Mesendoderm (in vitro differentiated cells): Measurements from ENCODE around the gene TAB2.

Experiments
- DNase-seq: peaks from one replicate; pipeline ENCODE4 v3.0.0; 2013
- H2AK5ac ChIP-seq: 2 replicates; pipeline ENCODE4 v1.6.1; 2013; ENCODE audit warnings: low read length, inconsistent platforms
- H2BK120ac ChIP-seq: 2 replicates; pipeline ENCODE4 v1.6.1; 2013; ENCODE audit warnings: low read depth, mild to moderate bottlenecking, low read length, moderate library complexity, mixed read lengths
- H2BK15ac ChIP-seq: replicated peaks from 2 replicates; pipeline ENCODE4 v1.6.1; 2013; ENCODE audit warnings: low read depth, mild to moderate bottlenecking, moderate library complexity
- H2BK5ac ChIP-seq: 2 replicates; pipeline ENCODE4 v1.6.1; 2013; ENCODE audit warnings: low read length, inconsistent platforms
- H3K18ac ChIP-seq: 2 replicates; pipeline ENCODE4 v1.6.1; 2013; ENCODE audit warnings: mild to moderate bottlenecking, low read length, mixed read lengths
- H3K23ac ChIP-seq: one replicate; pipeline ENCODE4 v1.6.1; 2013; ENCODE audit warnings: low read length
- H3K27ac ChIP-seq: 2 replicates; pipeline ENCODE4 v1.5.1; 2013; ENCODE audit warnings: low read depth, mild to moderate bottlenecking, inconsistent platforms, low read length, moderate library complexity
- H3K27me3 ChIP-seq: 2 replicates; pipeline ENCODE4 v1.6.1; 2013; ENCODE audit warnings: low read length, control low read depth, mild to moderate bottlenecking, inconsistent platforms; ENCODE audit not compliant: insufficient read depth, poor library complexity
- H3K36me3 ChIP-seq: 2 replicates; pipeline ENCODE4 v1.6.1; 2013; ENCODE audit warnings: low read length, inconsistent platforms; ENCODE audit not compliant: control insufficient read depth, insufficient read depth
- H3K4ac ChIP-seq: one replicate; pipeline ENCODE4 v1.6.1; 2013; ENCODE audit warnings: low read depth, mild to moderate bottlenecking, low read length, moderate library complexity
- H3K4me1 ChIP-seq: 2 replicates; pipeline ENCODE4 v1.6.1; 2013; ENCODE audit warnings: low read depth, low read length, inconsistent platforms; ENCODE audit not compliant: control insufficient read depth
- H3K4me2 ChIP-seq: 2 replicates; pipeline ENCODE4 v1.6.1; 2013; ENCODE audit warnings: low read length
- H3K4me3 ChIP-seq: 2 replicates; pipeline ENCODE4 v1.5.1; 2013; ENCODE audit warnings: mild to moderate bottlenecking, low read length
- H3K56ac ChIP-seq: one replicate; pipeline ENCODE4 v1.6.1; 2013; ENCODE audit warnings: low read length
- H3K79me1 ChIP-seq: 2 replicates; pipeline ENCODE4 v1.6.1; 2013; ENCODE audit warnings: low read length, inconsistent platforms
- H3K79me2 ChIP-seq: 2 replicates; pipeline ENCODE4 v1.6.1; 2013; ENCODE audit warnings: mild to moderate bottlenecking, low read length; ENCODE audit not compliant: control insufficient read depth, insufficient read depth
- H3K9ac ChIP-seq: 2 replicates; pipeline ENCODE4 v1.6.1; 2013; ENCODE audit warnings: low read length, inconsistent platforms
- H4K5ac ChIP-seq: one replicate; pipeline ENCODE4 v1.6.1; 2013; ENCODE audit warnings: low read length
- H4K8ac ChIP-seq: one replicate; pipeline ENCODE4 v1.6.1; 2013; ENCODE audit warnings: low read depth, mild to moderate bottlenecking, control low read depth, low read length, moderate library complexity
- WGBS: extraction: QIAGEN DNeasy Blood & Tissue Kit; methylation state at CpG from one replicate; pipeline ENCODE4 v1.1.7; 2013; ENCODE audit warnings: low lambda C conversion rate, missing lambda C conversion rate; ENCODE audit not compliant: insufficient coverage; ENCODE audit errors: extremely low coverage; 5-methylcytosine and 5-hydroxymethylcytosine counted together

TAB2 gene

GRCh38 chr6:149450679-149451375 lies 133.3 kb downstream of the TAB2 start:
- Histone ChIP-seq H3K56ac (peak overlapping the region; percentile 83), H3K9ac (peak overlapping the region; percentile 67), H3K4me3 (peak overlapping the region; percentile 17), H2BK120ac (no peak overlapping the region), H3K36me3 (no peaks in the 10 kb centered on the region), H4K5ac (no peak overlapping the region), H4K8ac (no peak overlapping the region), H2AK5ac (no peak overlapping the region), H3K4ac (no peak overlapping the region), H3K4me2 (peak overlapping the region; percentile 21), H3K27ac (no peak overlapping the region), H3K79me2 (no peaks in the 10 kb centered on the region), H2BK5ac (no peak overlapping the region), H3K27me3 (no peaks in the 10 kb centered on the region), H2BK15ac (no peak overlapping the region), H3K18ac (no peak overlapping the region), H3K23ac (peak overlapping the region; percentile 80), H3K79me1 (no peaks in the 10 kb centered on the region), H3K4me1 (no peaks in the 10 kb centered on the region)
- no peak for DNase-seq
- WGBS = no CpG with 5 or more reads among the region's 89 CpGs

- DNase-seq = no peak
- Histone ChIP-seq H3K4ac (no peak overlapping the region), H4K5ac (no peak overlapping the region), H3K36me3 (no peaks in the 10 kb centered on the region), H3K9ac (peak overlapping the region; percentile 67), H3K18ac (no peak overlapping the region), H3K79me1 (no peaks in the 10 kb centered on the region), H2AK5ac (no peak overlapping the region), H3K4me3 (peak overlapping the region; percentile 16), H4K8ac (no peak overlapping the region), H3K27ac (no peak overlapping the region), H2BK15ac (no peak overlapping the region), H3K4me1 (no peaks in the 10 kb centered on the region), H2BK5ac (no peak overlapping the region), H3K79me2 (no peaks in the 10 kb centered on the region), H3K27me3 (no peaks in the 10 kb centered on the region), H3K4me2 (peak overlapping the region; percentile 21), H2BK120ac (no peak overlapping the region), H3K23ac (no peak overlapping the region), H3K56ac (peak overlapping the region; percentile 83)
- WGBS = no CpG with 5 or more reads among the region's 47 CpGs
Observed at GRCh38 chr6:149451376-149452036, 134.0 kb downstream of the TAB2 start.

- no peak overlapping the region for H3K9ac ChIP-seq
- H3K27me3 ChIP-seq = no peaks in the 10 kb centered on the region
- no peaks in the 10 kb centered on the region for H3K4me1 ChIP-seq
Observed at GRCh38 chr6:149452037-149452939, 134.8 kb downstream of the TAB2 start.

GRCh38 chr6:149453597-149454345 lies 136.3 kb downstream of the TAB2 start:
- DNase-seq = no peak
- no peaks in the 10 kb centered on the region for H3K27me3 ChIP-seq
- no peak overlapping the region for H3K23ac ChIP-seq
- no peak overlapping the region for H3K4me3 ChIP-seq
- H3K79me2 ChIP-seq = no peaks in the 10 kb centered on the region
- no peak overlapping the region for H2BK15ac ChIP-seq
- H3K56ac ChIP-seq = no peak overlapping the region
- H3K36me3 ChIP-seq = no peaks in the 10 kb centered on the region
- H3K79me1 ChIP-seq = no peaks in the 10 kb centered on the region
- H3K4me2 ChIP-seq = no peak overlapping the region
- no peak overlapping the region for H3K18ac ChIP-seq
- H3K4ac ChIP-seq = no peak overlapping the region
- H3K27ac ChIP-seq = no peak overlapping the region
- no peak overlapping the region for H2BK120ac ChIP-seq
- no peak overlapping the region for H2AK5ac ChIP-seq
- no peak overlapping the region for H4K5ac ChIP-seq
- no peaks in the 10 kb centered on the region for H3K4me1 ChIP-seq
- no peak overlapping the region for H3K9ac ChIP-seq
- H4K8ac ChIP-seq = no peak overlapping the region
- WGBS = no CpG with 5 or more reads among the region's 6 CpGs
- H2BK5ac ChIP-seq = no peak overlapping the region

More at GRCh38 chr6:149452037-149452939, 134.8 kb downstream of the TAB2 start:
- no peak overlapping the region for H4K8ac ChIP-seq
- no peak for DNase-seq
- no peak overlapping the region for H3K23ac ChIP-seq
- H2BK5ac ChIP-seq = no peak overlapping the region
- H2BK120ac ChIP-seq = no peak overlapping the region
- H3K4ac ChIP-seq = no peak overlapping the region
- no peak overlapping the region for H3K18ac ChIP-seq
- H3K4me2 ChIP-seq = no peak overlapping the region
- H3K79me1 ChIP-seq = no peaks in the 10 kb centered on the region
- H3K36me3 ChIP-seq = no peaks in the 10 kb centered on the region
- whole genome bisulfite sequencing = no CpG with 5 or more reads among the region's 13 CpGs
- H2AK5ac ChIP-seq = no peak overlapping the region
- no peak overlapping the region for H4K5ac ChIP-seq
- H3K27ac ChIP-seq = no peak overlapping the region
- H3K56ac ChIP-seq = no peak overlapping the region
- H3K4me3 ChIP-seq = no peak overlapping the region
- no peak overlapping the region for H2BK15ac ChIP-seq
- H3K79me2 ChIP-seq = no peaks in the 10 kb centered on the region

GRCh38 chr6:149454346-149454848 lies 136.9 kb downstream of the TAB2 start:
- Histone ChIP-seq H3K79me1 (no peaks in the 10 kb centered on the region), H3K79me2 (no peaks in the 10 kb centered on the region), H3K27me3 (no peaks in the 10 kb centered on the region), H2AK5ac (no peak overlapping the region), H3K36me3 (no peaks in the 10 kb centered on the region), H4K8ac (no peak overlapping the region), H3K23ac (no peak overlapping the region), H3K9ac (no peak overlapping the region), H4K5ac (no peak overlapping the region), H3K56ac (no peak overlapping the region), H3K4me2 (no peak overlapping the region), H3K4ac (no peak overlapping the region), H2BK120ac (no peak overlapping the region), H3K27ac (no peak overlapping the region), H3K4me3 (no peak overlapping the region), H2BK15ac (no peak overlapping the region), H2BK5ac (no peak overlapping the region), H3K18ac (no peak overlapping the region), H3K4me1 (no peaks in the 10 kb centered on the region)
- WGBS = no CpG with 5 or more reads among the region's 15 CpGs
- DNase-seq = no peak
